Measurements from ENCODE around the gene PLEKHG5. TPM values are rescaled to one million over a fixed set of nuclear protein-coding genes. Genes with fewer than 3 reads are reported as not detected.
"Not testable (repeated sequence)": the region's sequence is repeated elsewhere in the genome, so short reads cannot be mapped to it uniquely, and the experiment has no call there.

PLEKHG5 gene
- total RNA-seq, 1 donor, result 11.2 TPM

DNA sequence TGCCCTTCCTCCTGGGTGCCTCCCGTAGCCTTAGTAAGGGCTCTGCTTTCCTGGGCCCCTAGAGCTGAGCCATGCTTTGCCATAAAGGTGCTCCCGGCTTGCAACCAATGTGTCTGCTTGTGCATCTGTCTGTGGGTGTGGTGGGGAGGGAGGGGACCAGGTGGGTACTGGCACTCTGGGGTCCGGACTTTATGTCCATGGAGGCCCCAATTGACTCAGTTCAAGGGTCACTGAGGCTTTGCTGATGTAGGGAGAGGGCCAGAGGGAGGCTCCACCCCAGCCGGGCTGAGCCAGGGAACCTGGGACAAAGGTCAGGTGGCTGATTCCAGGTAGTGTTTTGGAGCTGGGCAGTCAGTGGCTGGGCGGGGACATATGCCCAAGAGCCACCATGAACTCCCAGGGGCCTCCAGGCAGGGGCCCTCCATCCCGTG, 40.5 kb downstream of the PLEKHG5 start:
- no peak overlapping the region for H3K4me3 ChIP-seq (ENCODE audit: low read depth, low read length)
- DNase-seq (ENCODE audit: low read depth), result no peak
- TF ChIP-seq, protein P1, sequence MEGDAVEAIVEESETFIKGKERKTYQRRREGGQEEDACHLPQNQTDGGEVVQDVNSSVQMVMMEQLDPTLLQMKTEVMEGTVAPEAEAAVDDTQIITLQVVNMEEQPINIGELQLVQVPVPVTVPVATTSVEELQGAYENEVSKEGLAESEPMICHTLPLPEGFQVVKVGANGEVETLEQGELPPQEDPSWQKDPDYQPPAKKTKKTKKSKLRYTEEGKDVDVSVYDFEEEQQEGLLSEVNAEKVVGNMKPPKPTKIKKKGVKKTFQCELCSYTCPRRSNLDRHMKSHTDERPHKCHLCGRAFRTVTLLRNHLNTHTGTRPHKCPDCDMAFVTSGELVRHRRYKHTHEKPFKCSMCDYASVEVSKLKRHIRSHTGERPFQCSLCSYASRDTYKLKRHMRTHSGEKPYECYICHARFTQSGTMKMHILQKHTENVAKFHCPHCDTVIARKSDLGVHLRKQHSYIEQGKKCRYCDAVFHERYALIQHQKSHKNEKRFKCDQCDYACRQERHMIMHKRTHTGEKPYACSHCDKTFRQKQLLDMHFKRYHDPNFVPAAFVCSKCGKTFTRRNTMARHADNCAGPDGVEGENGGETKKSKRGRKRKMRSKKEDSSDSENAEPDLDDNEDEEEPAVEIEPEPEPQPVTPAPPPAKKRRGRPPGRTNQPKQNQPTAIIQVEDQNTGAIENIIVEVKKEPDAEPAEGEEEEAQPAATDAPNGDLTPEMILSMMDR (IDR thresholded peaks at IDR 0.05; ENCODE audit: insufficient read depth, low read depth, low read length), result no peak

GRCh38 chr1:6450486-6450885, 41.0 kb downstream of the PLEKHG5 start:
- H3K4me3 ChIP-seq (ENCODE audit: low read depth, low read length); DNase-seq (ENCODE audit: low read depth): not testable (repeated sequence)

- TF ChIP-seq, protein P1 (IDR thresholded peaks at IDR 0.05; ENCODE audit: insufficient read depth, low read depth, low read length), result no peak
- DNase-seq (ENCODE audit: low read depth), result no peak
- H3K4me3 ChIP-seq (ENCODE audit: low read depth, low read length), result no peak overlapping the region
These were observed 41.4 kb downstream of the PLEKHG5 start for GRCh38 chr1:6450005-6450450.

- H3K4me3 ChIP-seq (ENCODE audit: low read depth, low read length), result no peak overlapping the region
- TF ChIP-seq, protein P1 (IDR thresholded peaks at IDR 0.05; ENCODE audit: insufficient read depth, low read depth, low read length), result no peak
- peak; percentile 11 for DNase-seq (ENCODE audit: low read depth)
These were observed 42.5 kb downstream of the PLEKHG5 start for GRCh38 chr1:6448749-6449631.

DNA sequence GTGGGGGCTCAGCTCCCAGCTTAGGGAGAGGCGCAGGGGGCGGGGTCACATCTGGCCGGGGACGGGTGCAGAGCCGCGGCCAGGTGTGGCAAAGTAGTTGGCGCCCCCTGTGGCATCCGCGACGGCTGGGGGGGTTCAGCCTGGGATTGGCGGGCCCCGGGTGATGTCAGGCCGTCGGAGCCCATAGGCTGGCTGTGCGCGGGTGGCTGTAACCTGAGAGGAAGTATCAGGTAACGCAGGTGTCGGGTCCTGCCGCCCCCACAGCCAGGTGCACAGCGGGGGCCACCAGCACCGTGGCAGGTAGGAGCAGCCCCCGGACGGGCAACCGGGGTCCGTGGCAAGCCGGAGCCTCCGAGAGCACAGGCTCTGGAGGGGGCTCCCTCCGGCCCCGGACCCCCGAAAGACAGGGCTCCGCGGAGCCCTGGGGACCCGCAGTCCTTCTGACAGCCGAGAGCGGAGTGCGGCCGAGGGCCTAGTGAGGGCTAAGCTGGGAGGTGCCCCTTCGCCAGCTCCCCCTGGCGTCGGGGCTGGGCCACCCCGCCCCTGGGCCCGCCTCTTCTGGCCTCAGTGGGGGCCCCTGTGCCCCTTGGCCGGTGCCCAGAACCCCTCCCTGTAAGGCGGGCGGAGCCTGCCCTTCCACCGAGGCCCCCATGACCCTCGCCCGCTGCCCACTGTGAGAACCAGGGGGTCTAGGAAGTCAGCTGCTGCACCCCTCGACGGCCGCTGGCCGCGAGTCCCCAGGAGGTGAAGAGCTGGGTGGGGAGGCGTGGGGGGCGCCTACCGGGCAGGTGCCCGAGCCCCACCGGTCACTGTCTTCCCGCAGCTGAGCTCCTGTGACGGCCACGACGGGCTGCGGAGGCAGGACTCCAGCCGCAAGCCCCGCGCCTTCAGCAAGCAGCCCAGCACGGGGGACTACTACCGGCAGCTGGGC, 43.4 kb downstream of the PLEKHG5 start:
- TF ChIP-seq, protein P1 (IDR thresholded peaks at IDR 0.05; ENCODE audit: insufficient read depth, low read depth, low read length), result no peak
- DNase-seq (ENCODE audit: low read depth), result no peak

GRCh38 chr1:6447016-6447817, 44.2 kb downstream of the PLEKHG5 start:
- TF ChIP-seq, protein P1 (IDR thresholded peaks at IDR 0.05; ENCODE audit: insufficient read depth, low read depth, low read length), result no peak
- DNase-seq (ENCODE audit: low read depth), result no peak
- no peak overlapping the region for H3K4me3 ChIP-seq (ENCODE audit: low read depth, low read length)

More for the DNA sequence above, 43.4 kb downstream of the PLEKHG5 start:
- H3K4me3 ChIP-seq (ENCODE audit: low read depth, low read length), result no peak overlapping the region
